ENCODE data around the gene RAB26.
"Not testable (repeated sequence)": the region's sequence is repeated elsewhere in the genome, so short reads cannot be mapped to it uniquely, and the experiment has no call there.

The RAB26 gene, protein sequence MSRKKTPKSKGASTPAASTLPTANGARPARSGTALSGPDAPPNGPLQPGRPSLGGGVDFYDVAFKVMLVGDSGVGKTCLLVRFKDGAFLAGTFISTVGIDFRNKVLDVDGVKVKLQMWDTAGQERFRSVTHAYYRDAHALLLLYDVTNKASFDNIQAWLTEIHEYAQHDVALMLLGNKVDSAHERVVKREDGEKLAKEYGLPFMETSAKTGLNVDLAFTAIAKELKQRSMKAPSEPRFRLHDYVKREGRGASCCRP

GRCh38 chr16:2147981-2148671 lies at the start of gene RAB26:
Gene RAB26 (plus strand): TSS chr16:2148625. CDS start chr16:2148784, 159 bp downstream.
- peak; percentile 42 to 65 for DNase-seq

- DNase-seq: not testable (repeated sequence)
Observed at GRCh38 chr16:2101581-2101980, 46.8 kb upstream of the RAB26 start.

DNA sequence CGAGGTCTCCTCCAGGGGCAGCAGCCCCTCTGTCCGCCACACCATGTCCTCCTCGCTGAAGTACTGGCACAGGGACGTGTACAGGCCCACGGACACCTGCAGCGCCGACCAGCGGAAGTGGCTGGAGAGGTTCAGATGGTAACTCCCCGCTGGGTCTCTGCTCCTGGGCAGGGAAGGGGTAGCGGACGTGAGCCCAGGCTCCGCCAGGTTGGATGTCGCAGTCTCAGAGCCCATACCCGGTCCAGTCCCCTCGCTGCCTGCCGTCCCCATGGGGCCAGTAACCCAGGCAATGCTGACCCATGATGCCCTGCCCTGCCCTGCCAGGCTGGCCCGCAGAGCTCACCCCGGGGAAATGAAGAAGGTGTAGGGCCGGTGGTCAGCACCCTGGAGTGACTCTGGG lies 46.0 kb upstream of the RAB26 start:
- DNase-seq: no peak

- DNase-seq: not testable (repeated sequence)
Observed at GRCh38 chr16:2104464-2104863, 44.0 kb upstream of the RAB26 start.

- not testable (repeated sequence) for DNase-seq
Observed at GRCh38 chr16:2105291-2105690, 43.1 kb upstream of the RAB26 start.

DNA sequence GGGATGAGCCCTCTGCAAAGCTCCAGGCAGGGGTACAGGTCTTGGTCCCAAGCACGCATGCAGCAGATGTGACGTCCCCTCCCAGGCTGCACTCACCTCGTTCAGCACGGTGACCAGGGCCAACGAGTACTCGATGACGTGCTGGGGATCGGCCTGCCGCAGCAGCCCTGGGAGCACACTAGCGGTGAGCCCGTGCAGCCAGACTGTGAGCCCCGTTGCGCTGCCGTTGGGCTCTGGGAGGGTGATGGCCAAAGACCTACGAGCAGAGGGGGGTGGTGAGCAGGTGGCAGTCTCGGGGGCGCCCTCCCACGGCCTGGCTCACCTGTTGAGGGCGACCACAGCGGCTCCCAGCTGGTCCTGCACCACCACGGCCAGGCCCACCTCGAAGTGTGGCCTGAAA lies 42.7 kb upstream of the RAB26 start:
- DNase-seq: not testable (repeated sequence)

DNA sequence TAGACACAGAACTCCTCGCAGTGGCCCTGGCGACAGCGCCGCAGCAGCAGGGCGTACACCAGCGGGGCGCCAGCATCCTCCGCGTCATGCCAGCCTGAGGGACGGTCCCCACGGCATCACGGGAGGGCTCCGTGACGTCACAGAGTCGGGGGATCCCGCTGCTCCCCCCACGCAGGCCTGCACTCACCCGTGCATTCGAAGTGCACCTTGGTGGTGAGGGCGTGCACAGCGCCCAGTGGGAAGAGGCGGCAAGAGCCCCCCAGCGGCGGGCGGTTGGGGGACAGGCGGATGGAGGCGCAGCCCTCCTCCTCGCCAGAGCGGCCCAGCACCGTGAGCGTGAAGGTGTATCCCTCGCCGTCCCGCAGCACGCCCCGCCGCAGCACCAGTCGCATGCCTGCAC lies 42.2 kb upstream of the RAB26 start:
- DNase-seq: not testable (repeated sequence)

DNA sequence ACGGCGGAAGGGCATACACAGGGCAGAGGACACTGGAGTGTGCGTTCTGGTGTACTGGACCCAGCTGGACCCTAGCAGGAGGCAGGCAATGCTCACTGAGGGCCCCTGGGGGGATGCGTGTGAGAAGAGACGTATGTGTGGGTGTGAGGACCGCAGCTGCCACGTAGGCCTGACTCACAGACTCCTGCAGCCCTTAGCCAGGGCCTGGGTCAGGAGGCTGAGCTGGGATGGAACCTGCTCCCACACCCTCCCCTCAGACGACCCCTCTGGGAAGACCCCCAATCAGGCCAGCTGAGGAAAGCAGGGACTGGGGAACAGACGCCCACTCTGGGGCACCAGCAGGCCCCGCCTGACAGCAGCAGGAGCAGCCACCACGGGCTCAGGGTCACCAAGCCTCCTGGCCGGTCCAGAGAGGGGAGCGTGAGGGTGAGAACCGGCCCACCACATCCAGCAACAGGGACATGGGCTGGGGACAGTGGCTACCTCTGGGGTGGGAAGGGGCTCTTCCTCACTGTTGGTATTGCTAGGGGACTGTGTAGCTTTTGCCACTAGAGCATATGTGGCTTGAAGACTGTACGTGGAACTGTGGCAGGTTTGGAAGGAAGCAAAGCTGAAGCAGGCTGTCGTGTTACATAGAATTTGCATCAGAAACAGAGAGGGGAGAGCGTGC lies 41.2 kb upstream of the RAB26 start:
- DNase-seq: not testable (repeated sequence)

DNA sequence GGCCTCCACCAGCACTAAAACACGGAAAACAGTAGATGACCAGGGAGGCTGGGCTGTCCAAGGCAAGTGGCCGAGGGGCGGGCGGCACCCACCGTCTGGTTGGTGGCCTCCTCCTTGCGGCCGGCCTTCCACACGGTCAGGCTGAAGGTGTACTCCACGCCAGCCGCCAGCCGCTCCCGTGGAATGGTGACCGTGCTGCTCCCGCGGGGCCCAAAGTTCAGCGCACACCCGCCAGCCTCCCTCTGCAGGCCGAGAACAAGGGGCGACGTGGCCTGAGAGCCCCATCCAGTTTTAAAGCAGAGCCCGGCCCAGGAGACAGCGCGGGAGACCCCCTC lies 40.7 kb upstream of the RAB26 start:
- DNase-seq: not testable (repeated sequence)

DNA sequence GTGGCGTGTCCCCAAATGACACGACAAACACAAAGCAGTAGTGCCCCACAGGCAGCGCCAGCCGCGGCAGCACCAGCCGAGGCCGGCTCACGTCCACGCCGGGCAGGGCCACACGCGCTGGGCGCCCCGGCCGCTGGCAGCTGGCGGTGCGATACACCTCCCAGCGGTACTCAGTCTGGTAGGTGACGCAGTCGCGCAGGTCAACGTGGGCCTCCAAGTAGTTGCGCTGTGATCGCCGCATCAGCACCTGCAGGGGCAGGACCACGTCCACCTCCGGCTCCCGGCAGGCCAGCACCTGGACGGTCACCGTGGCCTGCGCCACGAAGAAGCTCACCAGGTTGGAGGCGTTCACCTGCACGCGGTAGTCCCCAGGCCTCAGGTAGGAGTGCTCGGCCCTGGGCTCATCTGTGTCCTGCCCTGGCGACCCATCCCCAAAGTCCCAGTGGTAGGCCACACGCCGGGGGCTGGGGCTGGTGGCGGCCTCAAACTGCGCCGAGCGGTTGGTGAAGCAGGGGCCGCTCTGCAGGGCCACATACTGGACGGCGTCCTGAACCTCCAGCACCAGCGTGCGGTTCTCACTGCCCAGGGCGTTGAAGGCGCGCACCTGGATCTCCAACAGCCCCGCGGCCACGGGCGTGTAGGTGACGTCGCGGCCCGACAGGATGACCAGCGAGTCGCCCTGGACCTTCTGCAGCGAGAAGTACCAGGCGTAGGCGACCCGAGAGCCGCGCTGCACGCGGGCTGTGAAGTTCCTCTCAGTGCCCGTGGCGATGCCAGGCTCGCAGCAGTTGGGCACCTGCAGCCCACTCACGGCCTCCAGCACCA lies 39.8 kb upstream of the RAB26 start:
- DNase-seq: not testable (repeated sequence)

DNA sequence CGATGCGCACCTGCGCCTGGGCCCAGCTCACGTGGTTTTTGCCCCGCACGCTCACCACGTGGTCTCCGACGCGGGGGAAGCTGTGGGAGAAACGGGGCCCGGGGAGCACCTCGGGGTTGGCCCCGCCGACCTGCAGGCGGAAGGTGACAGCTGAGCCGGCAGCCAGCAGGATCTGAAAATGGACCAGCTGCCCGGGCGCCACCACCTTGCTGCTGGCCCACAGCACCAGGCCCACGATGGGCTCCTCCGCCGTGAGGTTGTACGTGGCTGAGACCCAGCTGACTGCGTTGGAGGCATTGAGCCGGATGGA lies 39.2 kb upstream of the RAB26 start:
- DNase-seq: not testable (repeated sequence)

DNA sequence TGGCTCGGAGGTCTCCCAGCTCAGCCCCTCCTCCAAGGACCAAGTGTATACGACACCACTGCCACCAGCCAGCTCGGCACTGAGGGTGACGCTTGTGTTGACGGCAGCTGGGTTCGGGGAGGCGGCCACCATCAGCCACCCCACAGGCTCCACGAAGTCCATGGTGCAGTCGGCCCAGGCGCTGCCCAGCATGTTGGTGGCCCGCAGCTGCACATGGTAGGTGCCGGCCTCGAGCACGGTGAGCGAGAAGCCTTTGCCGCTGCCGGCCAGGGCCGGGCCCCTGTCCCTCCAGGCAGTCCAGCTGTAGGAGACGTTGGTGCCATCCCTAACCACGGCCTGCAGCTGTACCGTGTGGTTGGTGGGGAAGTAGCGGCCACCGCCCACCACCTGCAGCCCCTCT lies 38.6 kb upstream of the RAB26 start:
- DNase-seq: not testable (repeated sequence)

GRCh38 chr16:2110332-2111008 lies 38.0 kb upstream of the RAB26 start:
- not testable (repeated sequence) for DNase-seq

- DNase-seq: not testable (repeated sequence)
Observed at GRCh38 chr16:2111009-2111353, 37.4 kb upstream of the RAB26 start.

DNA sequence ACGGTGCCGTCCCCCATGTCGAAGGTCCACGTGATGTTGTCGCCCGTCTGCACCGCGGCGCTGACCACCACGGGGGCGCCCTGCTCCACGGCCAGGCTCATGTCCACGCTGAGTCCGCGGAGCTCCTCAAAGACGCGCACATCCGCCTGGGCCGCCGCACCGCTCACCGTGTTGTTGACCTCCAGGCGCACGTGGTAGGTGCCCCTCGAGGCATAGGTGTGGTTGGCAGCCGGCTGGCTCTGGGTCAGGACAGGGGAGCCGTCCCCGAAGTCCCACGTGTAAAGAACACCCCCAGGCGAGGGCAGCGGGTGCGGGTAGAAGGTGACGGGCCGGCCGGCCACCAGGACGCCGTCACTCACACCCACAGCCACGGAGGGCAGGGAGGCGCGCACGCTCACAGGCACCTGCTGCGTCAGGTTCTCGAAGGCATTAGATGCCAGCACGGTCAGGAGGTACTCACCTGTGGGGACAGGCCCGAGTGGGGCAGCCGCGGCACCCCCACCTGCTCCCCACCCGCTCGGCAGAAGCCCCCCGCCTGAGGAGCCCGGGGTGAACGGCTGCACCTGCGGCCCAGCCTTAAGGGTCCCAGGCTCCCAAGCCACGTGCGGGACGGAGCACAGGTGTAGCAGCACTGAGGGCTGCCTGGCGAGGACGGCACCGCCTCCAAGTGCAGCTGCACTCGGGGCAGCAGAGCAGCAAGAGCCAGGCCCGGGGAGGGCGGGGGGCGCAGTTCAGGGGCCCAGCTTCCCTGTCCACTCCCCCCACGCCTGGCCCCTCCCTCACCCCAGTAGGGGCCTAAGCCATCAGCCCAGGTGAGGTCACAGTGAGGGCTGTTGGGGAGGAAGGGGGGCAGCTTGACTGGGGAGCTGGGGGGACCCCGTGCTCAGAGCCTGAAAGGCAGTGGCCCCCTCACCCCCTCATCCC lies 36.8 kb upstream of the RAB26 start:
- DNase-seq: not testable (repeated sequence)

GRCh38 chr16:2112539-2113106 lies 35.8 kb upstream of the RAB26 start:
- not testable (repeated sequence) for DNase-seq

- not testable (repeated sequence) for DNase-seq
Observed at GRCh38 chr16:2114225-2114624, 34.2 kb upstream of the RAB26 start.

- not testable (repeated sequence) for DNase-seq
Observed at GRCh38 chr16:2114885-2115590, 33.4 kb upstream of the RAB26 start.

GRCh38 chr16:2115591-2115973 lies 32.8 kb upstream of the RAB26 start:
- no peak for DNase-seq

- DNase-seq: not testable (repeated sequence)
Observed at GRCh38 chr16:2116428-2116827, 32.0 kb upstream of the RAB26 start.

GRCh38 chr16:2117341-2117740 lies 31.1 kb upstream of the RAB26 start:
- not testable (repeated sequence) for DNase-seq
